Stimulated activated CD8-positive, alpha-beta memory T cell treated with anti-CD3 and anti-CD28 coated beads, Interleukin-15, amount 100 ng/mL, for 24 hours (primary cell): Measurements from ENCODE around the gene SLC7A7.
"Not testable (repeated sequence)": the region's sequence is repeated elsewhere in the genome, so short reads cannot be mapped to it uniquely, and the experiment has no call there.

Source experiments
- DNase-seq: peaks from one replicate; pipeline ENCODE4 v3.0.0-alpha.2; 2020; ENCODE audit warnings: low read depth

Gene SLC7A7

DNA sequence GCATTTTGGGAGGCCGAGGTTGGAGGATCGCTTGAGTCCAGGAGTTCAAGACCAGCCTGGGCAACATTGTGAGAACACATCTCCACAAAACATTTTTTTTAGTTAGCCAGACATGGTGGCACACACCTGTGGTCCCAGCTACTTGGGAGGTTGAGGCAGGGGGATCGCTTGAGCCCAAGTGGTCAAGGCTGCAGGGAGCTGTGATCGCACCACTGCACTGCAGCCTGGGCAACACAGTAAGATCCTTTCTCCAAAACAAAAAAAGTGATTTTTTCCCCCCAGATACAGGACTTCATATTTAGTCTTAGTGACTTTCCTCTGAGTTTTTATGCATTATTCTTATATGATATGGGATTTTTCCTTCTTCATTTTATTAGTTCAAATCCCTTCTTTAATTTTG is 28.6 kb downstream of the SLC7A7 start:
- DNase-seq: no peak

DNA sequence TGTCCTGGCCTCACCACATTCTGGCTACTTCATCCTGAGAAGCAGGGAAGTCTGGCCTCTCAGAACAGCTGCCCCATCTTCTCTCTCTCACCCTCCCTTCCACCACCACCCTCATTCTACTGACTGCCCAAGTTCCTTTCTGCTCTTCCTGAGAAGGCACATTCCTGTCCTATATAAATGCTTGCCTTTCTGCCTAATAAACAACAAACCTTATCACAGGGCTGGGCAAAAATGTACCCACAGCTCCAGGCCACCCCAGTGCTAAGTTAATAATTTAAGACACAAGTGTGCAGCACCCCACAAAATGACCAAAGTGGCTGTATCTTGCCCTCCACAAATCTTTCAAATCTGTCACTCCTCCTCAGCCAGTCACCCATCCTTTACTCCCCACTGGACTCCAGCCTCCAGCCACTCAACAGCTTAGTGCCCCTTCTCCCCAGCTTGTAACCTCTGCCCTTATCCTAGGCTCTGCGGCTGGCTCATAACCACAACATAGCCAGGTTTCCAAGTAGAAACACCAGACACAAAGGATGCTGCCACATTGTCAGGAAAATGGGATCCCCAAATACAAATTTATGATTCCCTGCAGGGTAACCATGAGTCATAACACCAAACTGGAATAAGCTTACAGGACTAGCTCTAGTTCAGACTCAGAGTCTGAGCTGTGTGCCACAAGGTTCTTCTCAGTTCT is 33.8 kb downstream of the SLC7A7 start:
- DNase-seq: no peak

DNA sequence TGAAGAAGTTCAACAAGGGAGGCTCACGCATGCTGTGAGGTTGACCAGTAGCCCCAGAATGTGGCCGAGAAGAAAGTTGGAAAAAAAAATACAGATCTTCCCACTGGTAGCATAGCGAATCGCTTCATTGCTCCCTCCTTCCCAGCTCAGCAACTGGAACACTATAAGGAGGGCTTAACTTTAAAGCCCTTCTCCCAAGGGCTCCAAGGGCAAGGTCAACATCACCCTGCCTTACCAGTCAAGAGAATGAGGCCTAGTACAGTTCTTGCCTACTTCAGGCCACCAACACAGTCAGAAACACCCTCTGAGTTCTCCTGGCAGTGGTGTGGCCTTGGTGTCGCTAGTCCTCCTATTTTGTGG is 34.3 kb downstream of the SLC7A7 start:
- DNase-seq: no peak

- no peak for DNase-seq
Measured at GRCh38 chr14:22780105-22780679, 35.0 kb downstream of the SLC7A7 start.

GRCh38 chr14:22778084-22778483 is 37.2 kb downstream of the SLC7A7 start:
- DNase-seq: no peak

DNA sequence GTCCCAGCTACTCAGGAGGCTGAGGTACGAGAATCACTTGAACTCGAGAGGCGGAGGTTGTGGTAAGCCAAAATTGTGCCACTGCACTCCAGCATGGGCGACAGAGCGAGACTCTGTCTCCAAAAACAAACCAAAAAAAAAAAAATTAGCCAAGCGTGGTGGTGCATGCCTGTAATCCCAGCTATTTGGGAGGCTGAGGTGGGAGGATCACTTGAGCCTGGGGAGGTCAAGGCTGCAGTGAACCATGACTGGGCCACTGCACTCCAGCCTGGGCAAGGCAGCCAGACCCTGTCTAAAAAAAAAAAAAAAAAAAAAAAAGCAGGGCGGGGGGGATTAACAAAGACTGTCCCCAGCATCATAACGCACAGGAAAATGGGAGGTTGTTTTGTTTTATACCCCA is 38.4 kb downstream of the SLC7A7 start:
- DNase-seq: not testable (repeated sequence)

DNA sequence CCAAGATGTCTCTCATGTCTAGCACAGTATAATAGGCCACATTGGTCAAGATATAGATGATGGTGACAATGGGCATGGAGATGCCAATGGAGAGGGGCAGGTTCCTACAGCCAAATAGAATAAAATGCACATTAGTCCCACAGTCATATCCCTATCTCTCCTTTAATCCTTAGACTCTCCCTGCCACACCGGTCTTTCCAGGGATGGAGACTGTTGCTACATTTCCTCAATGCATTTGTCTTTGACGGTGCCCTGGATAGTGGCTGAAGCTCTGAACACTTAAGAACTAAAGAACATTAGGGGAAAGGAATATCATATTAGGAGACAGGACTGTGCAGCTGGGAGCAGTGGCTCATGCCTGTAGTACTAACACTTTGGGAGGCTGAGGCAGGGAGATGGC is 39.0 kb downstream of the SLC7A7 start:
- DNase-seq: no peak

DNA sequence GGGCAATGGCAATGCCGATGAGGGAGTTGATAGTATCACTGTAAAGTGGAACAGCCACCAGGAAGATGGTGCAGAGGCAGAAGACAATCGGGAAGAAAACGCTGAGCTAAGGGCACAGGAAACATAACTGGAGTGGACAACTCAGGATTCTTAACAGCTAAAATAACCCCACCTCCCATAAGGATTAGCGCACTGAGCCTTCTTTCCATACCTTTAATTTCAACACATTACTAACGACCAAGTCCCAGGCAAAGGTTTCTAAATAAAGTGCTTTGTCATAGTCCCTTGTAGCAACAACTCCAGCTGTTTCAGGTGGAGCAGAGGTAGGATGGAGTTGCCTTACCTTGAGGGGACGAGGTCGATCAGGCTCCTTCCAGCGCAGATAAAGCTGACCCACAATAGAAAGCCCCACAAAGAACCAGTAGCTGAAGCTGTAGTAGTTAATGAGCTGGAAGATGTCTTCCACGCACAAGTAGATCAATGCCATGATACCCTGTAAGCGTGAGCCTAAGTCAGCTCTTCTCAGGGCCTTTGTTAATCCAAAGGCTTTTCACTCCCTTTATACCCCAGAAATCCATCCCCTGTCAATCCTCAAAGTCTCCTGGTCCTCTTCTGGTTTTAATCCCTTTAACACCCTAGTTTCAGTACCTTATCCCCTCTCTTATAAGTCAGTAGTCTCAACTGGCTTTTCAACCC is 41.1 kb downstream of the SLC7A7 start:
- DNase-seq: no peak

- no peak for DNase-seq
Measured at GRCh38 chr14:22773162-22774010, 41.8 kb downstream of the SLC7A7 start.

DNA sequence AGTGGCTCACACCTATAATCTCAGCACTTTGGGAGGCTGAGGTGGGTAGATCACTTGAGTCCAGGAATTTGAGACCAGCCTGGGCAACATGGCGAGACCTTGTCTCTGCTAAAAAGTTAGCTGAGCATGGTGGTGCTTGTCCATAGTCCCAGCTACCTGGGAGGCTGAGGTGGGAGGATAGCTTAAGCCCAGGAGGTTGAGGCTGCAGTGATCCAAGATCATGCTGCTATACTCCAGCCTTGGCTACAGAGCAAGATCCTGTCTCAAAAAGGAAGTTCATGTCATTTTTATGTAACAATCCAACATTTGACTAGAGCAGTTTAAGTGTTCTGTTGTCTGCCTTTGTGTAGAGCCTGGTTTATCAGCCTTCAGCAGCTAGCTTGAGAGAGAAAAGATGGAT is 42.5 kb downstream of the SLC7A7 start:
- no peak for DNase-seq

DNA sequence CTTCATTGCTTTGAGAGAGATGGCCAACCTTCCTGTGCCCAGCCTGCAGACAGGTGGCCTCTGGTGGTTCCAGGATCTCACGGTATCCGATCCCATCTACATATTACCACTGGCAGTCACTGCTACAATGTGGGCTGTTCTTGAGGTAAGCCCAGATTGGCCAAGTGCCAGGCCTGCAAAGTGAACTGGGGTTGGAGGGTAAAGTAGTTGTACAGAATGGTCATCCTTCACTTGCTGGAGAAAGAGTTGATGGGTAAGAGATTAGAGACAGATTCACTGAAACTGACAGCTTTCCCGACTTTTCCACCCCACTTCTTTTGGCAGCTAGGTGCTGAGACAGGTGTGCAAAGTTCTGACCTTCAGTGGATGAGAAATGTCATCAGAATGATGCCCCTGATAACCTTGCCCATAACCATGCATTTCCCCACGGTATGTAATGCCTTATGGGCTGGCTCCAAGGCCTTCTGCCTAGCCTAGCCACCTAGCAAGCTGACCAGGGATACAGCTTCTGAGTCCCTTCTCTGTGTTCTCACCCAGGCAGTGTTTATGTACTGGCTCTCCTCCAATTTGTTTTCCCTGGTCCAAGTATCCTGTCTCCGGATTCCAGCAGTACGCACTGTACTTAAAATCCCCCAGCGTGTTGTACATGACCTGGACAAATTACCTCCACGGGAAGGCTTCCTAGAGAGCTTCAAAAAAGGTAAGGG is 44.6 kb downstream of the SLC7A7 start:
- DNase-seq: no peak

DNA sequence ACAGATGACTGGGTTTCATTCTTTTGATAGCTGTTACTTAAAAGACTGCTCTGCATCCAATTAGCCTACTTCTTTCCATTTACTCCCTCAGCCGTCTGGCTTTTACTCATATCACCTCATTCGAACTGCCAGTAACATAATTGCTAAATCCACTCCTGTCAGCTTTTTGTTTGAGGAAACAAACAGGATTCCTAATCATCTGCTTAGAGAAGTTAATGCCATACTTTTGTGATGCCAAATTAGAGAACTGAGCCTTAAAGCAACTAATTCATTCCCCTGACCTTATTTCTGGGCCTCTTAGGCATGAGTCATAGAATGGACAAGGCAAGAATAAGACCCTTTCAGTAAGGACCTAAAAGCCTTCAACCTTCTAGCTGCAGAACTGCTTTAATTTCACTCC is 45.9 kb downstream of the SLC7A7 start:
- no peak for DNase-seq

GRCh38 chr14:22768947-22769346 is 46.3 kb downstream of the SLC7A7 start:
- DNase-seq: no peak

DNA sequence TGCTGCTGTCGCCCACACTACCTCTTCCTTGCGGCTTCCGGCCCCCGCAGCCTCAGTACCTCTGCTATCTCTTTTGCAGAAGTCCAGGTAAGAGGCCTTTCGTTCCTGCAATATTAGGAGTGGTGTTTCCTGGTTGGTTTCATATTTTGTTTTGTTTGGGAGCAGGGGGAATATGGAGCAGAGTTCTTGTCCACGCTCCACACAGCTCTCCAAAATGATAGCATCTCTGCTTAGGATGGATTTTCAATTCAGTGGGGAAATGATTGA is 48.0 kb downstream of the SLC7A7 start:
- no peak for DNase-seq

DNA sequence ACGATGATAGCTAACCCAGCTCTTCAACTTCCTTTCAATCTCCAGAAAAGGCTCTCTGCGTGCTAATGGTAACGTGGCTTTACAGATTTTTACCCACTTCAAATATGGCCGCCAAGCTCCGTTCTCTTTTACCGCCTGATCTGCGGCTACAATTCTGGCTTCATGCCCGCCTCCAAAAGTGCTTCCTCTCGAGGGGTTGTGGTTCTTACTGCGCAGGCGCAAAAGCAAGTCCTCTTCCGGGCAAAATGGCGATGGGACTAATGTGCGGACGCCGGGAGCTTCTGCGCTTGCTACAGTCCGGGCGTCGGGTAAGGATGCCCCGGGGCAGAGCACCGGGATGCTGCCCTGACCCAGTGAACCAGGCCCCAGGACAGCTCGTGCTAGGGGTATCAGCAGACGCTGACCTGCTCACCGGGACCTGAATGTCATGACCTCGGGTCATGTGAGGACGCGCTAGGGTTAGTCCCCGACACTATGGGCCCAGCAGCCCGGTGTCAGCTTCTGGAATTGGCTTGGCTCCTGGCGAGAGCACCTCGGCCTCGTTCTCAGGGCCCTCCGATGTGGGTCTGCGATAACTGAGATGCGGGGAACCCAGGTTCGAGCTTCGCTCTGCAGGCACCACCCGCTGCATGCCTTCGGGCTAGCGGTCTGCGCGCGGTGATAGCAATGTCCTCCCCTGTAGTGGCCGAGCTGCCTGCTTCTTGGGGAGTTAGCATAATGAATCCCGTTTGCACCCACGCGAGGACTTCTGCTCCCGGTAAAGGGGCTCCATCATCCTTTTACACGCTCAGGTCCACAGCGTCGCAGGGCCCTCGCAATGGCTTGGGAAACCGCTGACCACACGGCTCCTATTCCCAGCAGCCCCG is 48.5 kb downstream of the SLC7A7 start, which contains the start of gene OXA1L:
Gene OXA1L (plus strand): TSS at position 232 of the 866 bp plus-strand sequence. CDS start 14 bp downstream, at position 246.
- DNase-seq: peak; percentile 68

DNA sequence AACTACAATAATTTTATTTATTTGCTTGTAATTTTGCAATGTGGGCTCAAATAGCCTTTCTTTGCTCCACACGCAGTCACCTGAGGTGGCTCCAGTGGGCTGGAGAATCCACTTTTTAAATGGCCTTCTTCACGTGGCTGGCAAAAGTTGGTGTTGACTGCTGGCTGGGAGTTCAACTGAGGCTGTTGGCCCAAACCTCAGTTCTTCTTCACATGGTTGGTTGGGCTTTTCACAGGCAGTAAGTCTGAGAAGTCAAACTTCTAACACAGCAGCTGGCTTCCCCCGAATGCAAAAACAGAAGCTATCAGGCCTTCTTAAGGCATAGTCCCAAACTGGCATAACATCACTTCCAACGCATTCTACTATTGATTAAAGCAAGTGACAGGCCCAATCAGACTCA is 50.9 kb downstream of the SLC7A7 start:
- no peak for DNase-seq

DNA sequence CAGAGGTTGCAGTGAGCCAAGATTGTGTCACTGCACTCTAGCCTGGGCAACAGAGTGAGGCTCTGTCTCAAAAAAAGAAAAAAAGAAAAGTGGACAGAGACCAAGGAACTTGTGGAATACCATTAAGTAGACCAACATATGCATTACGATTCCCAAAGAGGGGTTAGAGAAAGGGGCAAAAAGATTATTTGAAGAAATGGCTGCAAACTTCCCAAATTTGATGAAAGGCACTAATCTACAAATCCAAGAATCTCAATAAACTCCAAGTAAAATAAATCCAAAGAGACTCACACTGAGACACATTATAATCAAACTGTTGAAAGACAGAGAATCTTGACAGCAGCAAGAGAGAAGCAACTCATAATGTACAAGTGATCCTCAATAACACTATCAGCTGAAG is 53.5 kb downstream of the SLC7A7 start:
- no peak for DNase-seq

GRCh38 chr14:22757972-22758650 is 57.1 kb downstream of the SLC7A7 start:
- not testable (repeated sequence) for DNase-seq

DNA sequence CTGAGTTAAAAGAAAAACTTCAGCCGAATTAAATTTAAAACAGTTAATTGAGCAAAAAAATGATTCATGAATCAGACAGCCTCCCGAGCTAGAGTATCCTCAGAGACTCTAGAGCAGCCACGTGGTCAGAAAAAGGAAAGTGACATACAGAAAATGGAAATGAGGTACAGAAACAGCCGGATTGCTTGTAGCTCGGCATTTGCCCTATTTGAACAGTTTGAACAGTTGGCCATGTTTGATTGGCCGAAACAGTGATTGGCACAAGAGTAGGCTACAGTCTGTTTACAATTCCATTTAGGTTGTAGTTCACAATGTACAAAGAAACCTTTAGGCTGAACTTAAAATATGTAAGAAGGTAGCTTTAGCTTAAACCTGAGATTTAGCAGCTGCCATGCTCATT is 61.6 kb downstream of the SLC7A7 start:
- no peak for DNase-seq

DNA sequence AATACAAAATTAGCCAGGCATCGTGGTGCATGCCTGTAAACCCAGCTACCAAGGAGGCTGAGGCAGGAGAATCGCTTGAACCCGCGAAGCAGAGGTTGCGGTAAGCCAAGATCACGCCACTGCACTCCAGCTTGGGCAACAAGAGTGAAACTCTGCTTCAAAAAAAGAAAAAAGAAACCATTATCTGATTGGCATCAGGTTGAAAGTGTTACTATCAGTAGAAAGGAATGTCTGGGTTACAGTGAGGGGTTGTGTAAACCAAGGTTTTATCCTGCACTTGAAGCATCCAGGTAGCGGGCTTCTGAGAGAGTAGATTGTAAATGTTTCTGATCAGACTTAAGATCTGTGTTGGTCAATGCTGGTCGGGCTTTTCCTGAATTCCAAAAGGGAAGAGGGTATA is 62.8 kb downstream of the SLC7A7 start:
- DNase-seq: no peak

DNA sequence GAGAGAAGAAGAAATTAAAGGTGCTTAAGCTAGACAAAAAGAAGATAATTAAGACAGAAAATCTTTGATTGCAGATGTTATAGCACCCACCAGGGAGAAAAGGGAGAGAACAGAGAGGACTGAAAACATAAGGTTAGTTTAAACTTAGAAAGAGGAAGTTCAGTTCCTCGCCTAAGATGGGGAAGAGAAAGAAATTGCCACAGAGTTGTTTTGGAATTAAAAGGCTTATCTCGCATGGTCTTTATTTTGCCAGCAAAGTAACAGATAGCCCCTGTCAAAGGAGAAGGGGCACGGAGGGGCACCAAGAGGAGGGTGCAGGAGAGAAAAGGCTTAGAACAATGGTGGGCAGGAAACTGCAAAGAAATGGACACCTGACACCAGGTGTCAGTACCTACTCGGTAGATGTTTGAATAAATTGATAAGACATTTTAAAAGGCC is 66.6 kb downstream of the SLC7A7 start:
- no peak for DNase-seq
